Uterus (tissue), 4 donors: ENCODE results near the gene PREX1. TPM values are rescaled to one million over a fixed set of nuclear protein-coding genes. Genes with fewer than 3 reads are reported as not detected.

Experiments used
- DNase-seq, 2 donors: peaks; one replicate each; pipeline ENCODE4 v3.0.0-alpha.2; 2019 to 2020
- H3K27ac ChIP-seq, 2 donors: fragments of 200-600 bp; sonication (generic); 1 replicate in 1 of 2; 2 replicates in 1 of 2; pipeline ENCODE4 v1.5.1; 2016 to 2018
- H3K27me3 ChIP-seq, 2 donors: fragments of 200-600 bp; sonication (generic); one replicate each; pipeline ENCODE4 v1.5.1; 2018 to 2019; ENCODE audit warnings: control low read depth in 1 of 2
- H3K36me3 ChIP-seq, 2 donors: fragments of 200-600 bp; sonication (generic); one replicate each; pipeline ENCODE4 v1.5.1; 2019; ENCODE audit warnings: control low read depth in 1 of 2
- H3K4me1 ChIP-seq, 2 donors: fragments of 200-600 bp; sonication (generic); one replicate each; pipeline ENCODE4 v1.5.1; 2018 to 2019; ENCODE audit warnings: control low read depth in 1 of 2
- H3K4me3 ChIP-seq, 2 donors: fragments of 200-600 bp; sonication (generic); 1 replicate in 1 of 2; 2 replicates in 1 of 2; pipeline ENCODE4 v1.5.1; 2018 to 2019; ENCODE audit warnings: mild to moderate bottlenecking in 1 of 2
- H3K9me3 ChIP-seq, 2 donors: fragments of 200-600 bp; sonication (generic); one replicate each; pipeline ENCODE4 v1.5.1; 2019; ENCODE audit warnings: control low read depth in 1 of 2
- CTCF ChIP-seq, 4 experiments: fragments of 200-600 bp in 2 of 4; fragments of 450-650 bp in 2 of 4; sonication (generic) in 2 of 4; IDR thresholded peaks; one replicate each; pipeline ENCODE4 v1.5.1; 2016 to 2019; ENCODE audit warnings: antibody characterized with exemption in 4 of 4, mild to moderate bottlenecking in 2 of 4, moderate library complexity in 1 of 4
- POLR2A ChIP-seq, 2 donors: fragments of 450-650 bp; IDR thresholded peaks; one replicate each; pipeline ENCODE4 v1.6.1; 2016; ENCODE audit warnings: antibody characterized with exemption in 2 of 2, mild to moderate bottlenecking in 1 of 2, moderate library complexity in 1 of 2
- intact Hi-C: fragments of 100-400 bp; cut with DNase I; formaldehyde crosslinking; loops from one replicate; pipeline ENCODE4 v1.15.1; 2023; ENCODE audit warnings: low total_unique reads
- total RNA-seq, 4 donors: library from RNA; depleted of rRNA in 3 of 4; stranded (reverse); fragments of >200 nt in 3 of 4; gene quantifications; one replicate each; pipeline versions ENCODE4 v1.1.0 to v1.2.4, GENCODE V29; 2014 to 2023
- donor health status: DM: yes; HTN: yes; CAD: no.

Gene PREX1
- total RNA-seq, 4 donors from 2014 or later: 3.6 to 19.7 (median 11.3) TPM

DNA sequence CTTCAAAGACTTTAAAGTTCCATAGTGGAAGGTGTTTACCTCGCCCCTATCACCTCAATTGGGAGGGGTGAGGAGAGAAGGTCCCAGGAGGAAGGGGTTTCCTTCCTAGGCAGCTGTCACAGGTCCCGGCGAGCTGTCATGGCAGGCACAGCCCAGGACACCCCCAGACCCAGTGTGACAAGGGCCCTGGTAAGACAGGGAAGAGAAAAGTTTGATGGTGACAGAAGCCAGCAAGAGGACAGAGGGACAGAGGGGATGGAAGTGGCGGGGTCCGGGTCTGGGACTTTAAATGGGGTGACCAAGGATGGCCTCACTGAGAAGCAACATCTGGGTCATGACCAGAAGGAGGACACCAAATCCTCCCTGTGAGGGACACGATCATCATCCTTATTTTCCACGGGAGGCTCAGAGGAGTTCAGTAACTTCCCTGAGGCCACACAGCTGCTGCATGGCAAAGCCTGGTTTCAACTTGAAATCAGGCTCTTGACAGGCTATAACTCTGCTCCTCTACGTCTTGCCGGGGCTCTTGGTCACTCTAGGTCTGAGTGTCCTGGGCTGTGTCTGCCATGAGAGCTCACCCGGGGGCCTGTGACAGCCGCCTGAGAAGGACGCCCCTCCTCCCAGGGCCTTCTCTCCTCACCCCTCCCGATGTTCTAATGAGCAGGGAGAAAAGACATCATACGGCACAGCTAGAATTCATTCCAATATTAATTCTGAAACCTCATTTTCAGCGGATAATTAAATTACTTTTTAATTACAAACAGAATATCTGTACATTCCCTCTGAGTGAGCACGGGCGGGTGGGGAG is 222.2 kb downstream of the PREX1 start:
- intact Hi-C loops: no loop called here
- DNase-seq: no peak
- TF ChIP-seq POLR2A (IDR thresholded peaks at IDR 0.05): no peak
- no peak for TF ChIP-seq CTCF (IDR thresholded peaks at IDR 0.05)

DNA sequence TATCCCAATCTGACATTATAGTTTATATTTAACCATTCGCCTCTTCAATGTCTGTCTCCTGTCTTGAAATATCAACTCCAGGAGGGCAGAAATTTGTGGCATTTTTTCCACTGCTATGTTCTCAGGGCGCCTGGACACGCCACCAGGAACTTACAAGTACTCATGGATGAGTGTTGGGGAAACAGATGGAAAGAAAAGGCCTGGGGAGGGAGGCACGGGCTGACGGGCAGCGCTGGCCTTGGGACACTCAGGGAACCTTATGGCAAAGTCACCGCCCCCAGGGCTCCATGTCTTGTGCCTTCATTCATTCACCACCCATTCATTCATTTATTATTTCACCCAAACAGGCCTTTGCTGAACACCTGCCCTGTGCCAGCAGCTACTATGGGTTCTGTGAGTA is 222.9 kb downstream of the PREX1 start:
- Histone ChIP-seq H3K9me3 (no peaks in the 10 kb centered on the region), H3K27me3 (no peaks in the 10 kb centered on the region), H3K4me1 (no peaks in the 10 kb centered on the region), H3K27ac (no peak overlapping the region), H3K4me3 (no peak overlapping the region), H3K36me3 (no peaks in the 10 kb centered on the region)
- no peak for DNase-seq
- TF ChIP-seq CTCF (IDR thresholded peaks at IDR 0.05): no peak
- no peak for TF ChIP-seq POLR2A (IDR thresholded peaks at IDR 0.05)
- intact Hi-C loops: no loop called here

More for the DNA sequence above, 222.2 kb downstream of the PREX1 start:
- H3K27ac ChIP-seq: no peak overlapping the region
- H3K27me3 ChIP-seq: no peaks in the 10 kb centered on the region
- no peak overlapping the region for H3K4me3 ChIP-seq
- no peaks in the 10 kb centered on the region for H3K4me1 ChIP-seq
- no peaks in the 10 kb centered on the region for H3K9me3 ChIP-seq
- H3K36me3 ChIP-seq: no peaks in the 10 kb centered on the region

DNA sequence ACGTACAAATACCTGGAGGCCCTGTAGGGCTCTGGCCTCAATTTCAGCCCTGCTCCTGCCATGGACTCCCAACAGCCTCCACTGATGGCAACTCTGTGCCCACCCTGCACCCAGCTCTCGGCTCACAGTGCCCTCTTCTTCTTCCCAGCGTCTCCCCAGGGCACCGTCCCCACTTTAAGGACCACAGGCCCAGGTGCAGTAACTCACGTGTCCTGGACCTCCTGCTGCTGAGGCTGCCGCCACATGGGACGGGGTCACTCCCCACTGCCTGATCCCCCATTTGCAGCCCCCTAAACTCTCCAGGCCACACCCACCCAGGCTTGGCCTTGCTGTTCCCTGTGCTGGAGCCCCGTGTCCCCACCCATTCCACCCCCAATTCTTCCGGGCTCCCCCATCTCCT is 223.4 kb downstream of the PREX1 start:
- DNase-seq: no peak
- TF ChIP-seq POLR2A (IDR thresholded peaks at IDR 0.05) (no peak), CTCF (IDR thresholded peaks at IDR 0.05) (no peak)
- Histone ChIP-seq H3K4me3 (no peak overlapping the region), H3K9me3 (no peaks in the 10 kb centered on the region), H3K4me1 (no peaks in the 10 kb centered on the region), H3K27ac (no peak overlapping the region), H3K27me3 (no peaks in the 10 kb centered on the region), H3K36me3 (no peaks in the 10 kb centered on the region)
- intact Hi-C loops: no loop called here

GRCh38 chr20:48603819-48604405 is 223.9 kb downstream of the PREX1 start:
- Histone ChIP-seq H3K36me3 (no peaks in the 10 kb centered on the region), H3K4me1 (no peaks in the 10 kb centered on the region), H3K27ac (no peak overlapping the region), H3K4me3 (no peak overlapping the region), H3K9me3 (no peaks in the 10 kb centered on the region), H3K27me3 (no peaks in the 10 kb centered on the region)
- intact Hi-C loops: no loop called here
- DNase-seq: no peak
- TF ChIP-seq CTCF (IDR thresholded peaks at IDR 0.05) (no peak), POLR2A (IDR thresholded peaks at IDR 0.05) (no peak)

DNA sequence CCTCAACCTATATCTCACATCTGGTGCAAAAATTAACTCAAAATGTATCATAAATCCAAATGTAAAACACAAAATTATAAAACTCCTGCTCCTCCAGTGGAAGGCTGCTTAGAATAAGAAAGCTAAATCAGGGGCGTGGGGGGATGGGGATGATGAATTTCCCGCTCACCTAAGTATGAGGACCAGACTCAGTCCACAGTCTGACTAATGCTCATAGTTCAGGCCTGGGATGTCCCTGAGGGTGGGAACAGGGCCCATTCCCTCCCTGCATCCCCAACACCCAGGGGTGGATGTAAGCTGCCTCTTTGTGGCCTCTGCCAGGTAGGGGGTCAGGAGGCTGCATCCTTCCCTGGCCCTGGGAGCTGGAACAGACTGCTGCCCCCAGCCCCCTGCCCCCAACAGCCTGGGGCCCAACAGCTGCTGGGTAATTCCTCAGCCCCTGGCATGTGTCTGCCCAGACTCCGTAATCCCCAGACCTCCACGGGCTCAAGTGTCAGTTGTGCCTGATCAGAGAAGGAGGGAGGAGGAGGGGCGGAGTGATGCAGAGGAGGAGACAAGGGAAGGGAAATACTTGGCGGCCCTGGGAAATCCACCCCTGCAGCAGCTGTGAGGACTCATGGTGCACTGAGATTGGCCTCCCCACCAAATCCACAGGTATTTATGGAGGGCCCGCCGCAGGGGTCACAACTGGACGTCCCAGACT is 224.5 kb downstream of the PREX1 start:
- H3K4me3 ChIP-seq: no peak overlapping the region
- no peaks in the 10 kb centered on the region for H3K27me3 ChIP-seq
- DNase-seq: no peak
- H3K4me1 ChIP-seq: no peaks in the 10 kb centered on the region
- H3K9me3 ChIP-seq: no peaks in the 10 kb centered on the region
- intact Hi-C loops: no loop called here
- H3K36me3 ChIP-seq: no peaks in the 10 kb centered on the region
- H3K27ac ChIP-seq: no peak overlapping the region
- TF ChIP-seq CTCF (IDR thresholded peaks at IDR 0.05) (no peak), POLR2A (IDR thresholded peaks at IDR 0.05) (no peak)
